Esophagus squamous epithelium (tissue), 5 donors: ENCODE results near the gene SV2C. TPM values are rescaled to one million over a fixed set of nuclear protein-coding genes. Genes with fewer than 3 reads are reported as not detected.

Experiments
- DNase-seq: peaks from one replicate; lab custom pipeline; 2025; lab: John Stamatoyannopoulos, UW
- H3K27ac ChIP-seq, 4 donors: fragments of 200-600 bp; sonication (generic); one replicate each; pipeline ENCODE4 v1.5.1; 2016 to 2019; ENCODE audit warnings: mild to moderate bottlenecking in 1 of 4
- H3K27me3 ChIP-seq, 4 donors: fragments of 200-600 bp; sonication (generic); 1 replicate in 3 of 4; 2 replicates in 1 of 4; pipeline versions ENCODE4 v1.5.1 to v1.6.0; 2017 to 2021; ENCODE audit warnings: antibody characterized with exemption in 1 of 4
- H3K36me3 ChIP-seq, 3 donors: fragments of 200-600 bp; sonication (generic); one replicate each; pipeline ENCODE4 v1.5.1; 2016 to 2019
- H3K4me1 ChIP-seq, 3 donors: fragments of 200-600 bp; sonication (generic); one replicate each; pipeline ENCODE4 v1.5.1; 2017 to 2019
- H3K4me3 ChIP-seq, 4 donors: fragments of 200-600 bp; sonication (generic); 1 replicate in 3 of 4; 2 replicates in 1 of 4; pipeline ENCODE4 v1.5.1; 2016 to 2019; ENCODE audit warnings: mild to moderate bottlenecking in 2 of 4, moderate library complexity in 1 of 4
- H3K9me3 ChIP-seq, 3 donors: fragments of 200-600 bp; sonication (generic); one replicate each; pipeline ENCODE4 v1.5.1; 2016 to 2019
- POLR2A ChIP-seq, 4 donors: fragments of 450-650 bp; IDR thresholded peaks; one replicate each; pipeline ENCODE4 v1.6.1; 2017; ENCODE audit warnings: antibody characterized with exemption in 4 of 4, mild to moderate bottlenecking in 4 of 4, moderate library complexity in 3 of 4
- WGBS, 2 donors: methylation state at CpG; one replicate each; pipeline ENCODE4 v1.1.5; 2018; 5-methylcytosine and 5-hydroxymethylcytosine counted together
- intact Hi-C: fragments of 100-400 bp; cut with DNase I; formaldehyde crosslinking; loops from one replicate; pipeline ENCODE4 v1.15.0; 2022
- total RNA-seq, 4 donors: library from RNA; depleted of rRNA; stranded (reverse); fragments of >200 nt; gene quantifications; one replicate each; pipeline ENCODE4 v1.1.0, GENCODE V29; 2016
- TF ChIP-seq, protein P1 (sequence below), 6 experiments: fragments of 450-650 bp in 4 of 6; fragments of 200-600 bp in 2 of 6; sonication (generic) in 2 of 6; IDR thresholded peaks; one replicate each; pipeline ENCODE4 v1.5.1; 2016 to 2019; ENCODE audit warnings: antibody characterized with exemption in 6 of 6, mild to moderate bottlenecking in 4 of 6, moderate library complexity in 4 of 6
- donor health status: DM: yes; HTN: yes; CAD: no.

SV2C gene
- total RNA-seq, 4 donors from 2014 or later: under 0.01 to 0.26 (median 0.06) TPM

DNA sequence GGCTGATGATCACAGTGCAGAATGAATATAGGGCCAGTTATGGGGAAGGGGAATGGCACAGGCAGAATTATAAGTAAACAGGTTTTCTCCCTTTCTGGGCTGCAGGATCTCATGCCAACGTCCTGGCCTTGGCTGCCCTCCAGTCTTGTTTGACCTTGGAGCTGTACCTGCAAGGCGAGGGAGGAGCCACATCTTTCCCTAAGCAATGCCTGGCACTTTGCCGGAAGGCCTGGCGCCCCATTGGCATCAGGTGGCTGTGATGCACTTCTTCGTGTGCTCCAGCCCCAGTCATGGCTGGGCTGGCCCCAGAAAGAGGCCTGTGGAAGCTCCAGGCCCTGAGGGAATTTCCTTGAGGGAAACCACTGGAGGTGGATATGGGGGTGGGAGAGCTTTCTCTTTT, 303.2 kb downstream of the SV2C start:
- TF ChIP-seq, protein P1, sequence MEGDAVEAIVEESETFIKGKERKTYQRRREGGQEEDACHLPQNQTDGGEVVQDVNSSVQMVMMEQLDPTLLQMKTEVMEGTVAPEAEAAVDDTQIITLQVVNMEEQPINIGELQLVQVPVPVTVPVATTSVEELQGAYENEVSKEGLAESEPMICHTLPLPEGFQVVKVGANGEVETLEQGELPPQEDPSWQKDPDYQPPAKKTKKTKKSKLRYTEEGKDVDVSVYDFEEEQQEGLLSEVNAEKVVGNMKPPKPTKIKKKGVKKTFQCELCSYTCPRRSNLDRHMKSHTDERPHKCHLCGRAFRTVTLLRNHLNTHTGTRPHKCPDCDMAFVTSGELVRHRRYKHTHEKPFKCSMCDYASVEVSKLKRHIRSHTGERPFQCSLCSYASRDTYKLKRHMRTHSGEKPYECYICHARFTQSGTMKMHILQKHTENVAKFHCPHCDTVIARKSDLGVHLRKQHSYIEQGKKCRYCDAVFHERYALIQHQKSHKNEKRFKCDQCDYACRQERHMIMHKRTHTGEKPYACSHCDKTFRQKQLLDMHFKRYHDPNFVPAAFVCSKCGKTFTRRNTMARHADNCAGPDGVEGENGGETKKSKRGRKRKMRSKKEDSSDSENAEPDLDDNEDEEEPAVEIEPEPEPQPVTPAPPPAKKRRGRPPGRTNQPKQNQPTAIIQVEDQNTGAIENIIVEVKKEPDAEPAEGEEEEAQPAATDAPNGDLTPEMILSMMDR (IDR thresholded peaks at IDR 0.05): no peak
- no peak for TF ChIP-seq POLR2A (IDR thresholded peaks at IDR 0.05)
- Histone ChIP-seq H3K36me3 (no peaks in the 10 kb centered on the region), H3K27me3 (no peaks in the 10 kb centered on the region), H3K9me3 (no peaks in the 10 kb centered on the region), H3K4me1 (peaks cover 0 to 48% (median 4%) of the 10 kb centered on the region in 3 donors), H3K27ac (no peak overlapping the region), H3K4me3 (no peak overlapping the region)
- DNase-seq: no peak
- intact Hi-C loops: no loop called here
- WGBS, 2 donors: 43 to 50% methylated on average over 2 to 3 of the region's 5 CpGs

DNA sequence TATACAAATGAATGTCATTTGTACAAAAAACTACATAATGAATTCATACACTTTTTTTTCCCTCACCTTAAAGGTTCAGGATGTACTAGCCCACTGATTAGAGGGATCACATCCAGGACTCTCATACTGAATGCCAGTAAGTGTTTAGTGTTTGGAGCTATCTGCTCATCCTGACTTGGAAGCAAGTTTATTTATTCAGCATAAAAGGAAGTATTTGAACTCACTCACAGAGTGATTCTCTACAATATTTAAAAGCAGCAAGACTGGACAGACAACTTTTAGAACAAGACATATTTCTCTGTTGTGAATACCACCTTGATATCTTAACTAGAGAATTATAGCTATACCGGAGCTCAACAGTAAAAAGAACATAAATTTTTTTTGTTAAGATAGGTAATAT, 305.1 kb downstream of the SV2C start:
- H3K27me3 ChIP-seq: no peaks in the 10 kb centered on the region
- intact Hi-C loops: no loop called here
- no peaks in the 10 kb centered on the region for H3K9me3 ChIP-seq
- no peak for TF ChIP-seq POLR2A (IDR thresholded peaks at IDR 0.05)
- TF ChIP-seq, protein P1 (IDR thresholded peaks at IDR 0.05): no peak
- H3K36me3 ChIP-seq: no peaks in the 10 kb centered on the region
- WGBS, 2 donors: 46 to 49% methylated on average over 1 of the region's 1 CpG
- peaks cover 0 to 48% (median 4%) of the 10 kb centered on the region in 3 donors for H3K4me1 ChIP-seq
- DNase-seq: no peak
- H3K4me3 ChIP-seq: no peak overlapping the region
- H3K27ac ChIP-seq: no peak overlapping the region

DNA sequence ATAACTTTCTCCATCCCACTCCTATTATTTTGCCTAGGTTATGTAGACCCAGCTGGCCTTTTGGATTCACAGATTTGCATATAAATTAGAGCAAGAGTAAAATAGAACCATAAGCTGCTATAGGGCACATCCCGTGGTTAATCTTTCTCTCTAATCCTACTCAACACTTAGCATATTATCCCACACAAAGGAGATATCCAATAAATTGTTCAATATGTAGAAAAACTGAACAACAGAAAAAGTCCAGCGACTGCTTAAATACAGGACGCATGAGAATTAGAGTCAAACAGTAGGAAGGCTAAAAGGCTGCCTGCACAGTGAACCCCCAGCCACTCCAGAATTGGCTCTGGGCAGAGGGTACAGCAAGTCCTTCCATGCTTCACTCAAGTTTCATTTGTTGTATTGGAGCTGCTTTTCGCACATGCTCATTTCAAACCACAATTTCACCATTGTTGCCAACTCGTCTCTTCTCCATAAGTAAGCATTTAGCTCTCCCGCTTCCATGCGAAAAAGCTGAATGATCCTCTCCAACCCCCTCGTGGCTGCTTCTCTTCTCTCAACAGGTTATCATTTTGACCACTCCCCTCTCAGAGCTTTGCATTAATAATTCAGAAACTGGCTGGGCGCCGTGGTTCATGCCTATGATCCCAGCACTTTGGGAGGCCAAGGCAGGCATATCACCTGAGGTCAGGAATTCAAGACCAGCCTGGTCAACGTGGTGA, 305.8 kb downstream of the SV2C start:
- H3K9me3 ChIP-seq: no peaks in the 10 kb centered on the region
- 80 to 88% methylated on average over 9 to 11 of the region's 11 CpGs for WGBS, 2 donors
- intact Hi-C loops: no loop called here
- H3K27me3 ChIP-seq: no peaks in the 10 kb centered on the region
- no peak for DNase-seq
- H3K4me1 ChIP-seq: peaks cover 0 to 46% (median 4%) of the 10 kb centered on the region in 3 donors
- TF ChIP-seq, protein P1 (IDR thresholded peaks at IDR 0.05): no peak
- TF ChIP-seq POLR2A (IDR thresholded peaks at IDR 0.05): no peak
- no peak overlapping the region for H3K27ac ChIP-seq
- no peak overlapping the region for H3K4me3 ChIP-seq
- no peaks in the 10 kb centered on the region for H3K36me3 ChIP-seq

DNA sequence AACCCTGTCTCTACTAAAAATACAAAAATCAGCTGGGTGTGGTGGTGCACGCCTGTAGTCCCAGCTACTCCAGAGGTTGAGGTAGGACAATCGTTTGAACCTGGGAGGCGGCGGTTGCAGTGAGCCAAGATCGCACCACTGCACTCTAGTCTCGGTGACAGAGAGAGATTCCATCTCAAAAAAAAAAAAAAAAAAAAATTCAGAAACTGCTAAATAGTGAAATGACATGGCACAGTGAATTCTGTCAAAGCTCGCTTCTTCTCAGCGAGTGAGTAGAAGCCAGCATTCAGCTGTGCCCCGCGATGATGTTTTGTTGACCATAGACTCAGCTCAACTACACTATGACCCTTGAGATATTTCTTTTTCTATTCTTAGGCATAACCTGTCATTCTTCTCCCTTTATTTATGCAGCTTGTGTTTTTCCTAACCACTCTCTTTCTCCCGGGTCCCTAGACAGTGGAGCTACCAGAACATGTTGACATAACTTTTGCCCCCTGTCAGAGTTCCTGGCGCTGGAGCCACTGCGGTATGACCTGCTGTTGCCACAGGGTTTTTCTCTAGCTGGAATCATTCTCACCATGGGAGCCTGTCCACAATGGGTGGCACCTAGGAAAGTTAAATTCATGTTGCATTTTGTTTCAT, 306.5 kb downstream of the SV2C start:
- 80 to 87% methylated on average over 13 of the region's 13 CpGs for WGBS, 2 donors
- H3K9me3 ChIP-seq: no peaks in the 10 kb centered on the region
- no peak for TF ChIP-seq POLR2A (IDR thresholded peaks at IDR 0.05)
- TF ChIP-seq, protein P1 (IDR thresholded peaks at IDR 0.05): no peak
- no peak overlapping the region for H3K4me3 ChIP-seq
- intact Hi-C loops: no loop called here
- no peaks in the 10 kb centered on the region for H3K27me3 ChIP-seq
- DNase-seq: no peak
- no peak overlapping the region for H3K27ac ChIP-seq
- H3K4me1 ChIP-seq: peaks cover 0 to 42% (median 4%) of the 10 kb centered on the region in 3 donors
- no peaks in the 10 kb centered on the region for H3K36me3 ChIP-seq

DNA sequence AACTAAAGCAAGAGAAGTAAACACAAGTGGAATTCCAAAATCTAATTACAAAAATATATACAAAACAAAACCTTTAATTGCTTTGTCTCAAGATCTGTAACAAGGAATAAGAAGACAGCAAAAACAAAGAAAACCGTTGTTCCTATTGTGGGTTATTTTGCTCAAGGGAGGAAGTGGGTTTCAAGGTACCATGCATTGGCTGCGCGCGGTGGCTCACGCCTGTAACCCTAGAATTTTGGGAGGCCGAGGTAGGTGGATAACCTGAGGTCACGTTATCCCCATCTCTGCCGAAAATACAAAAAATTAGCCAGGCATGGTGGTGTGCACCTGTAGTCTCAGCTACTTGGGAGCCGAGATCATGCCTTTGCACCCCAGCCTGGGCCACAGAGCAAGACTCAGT, 307.8 kb downstream of the SV2C start:
- Histone ChIP-seq H3K4me1 (peaks cover 0 to 34% (median 4%) of the 10 kb centered on the region in 3 donors), H3K27me3 (no peaks in the 10 kb centered on the region), H3K9me3 (no peaks in the 10 kb centered on the region), H3K27ac (no peak overlapping the region), H3K36me3 (no peaks in the 10 kb centered on the region), H3K4me3 (no peak overlapping the region)
- intact Hi-C loops: no loop called here
- TF ChIP-seq POLR2A (IDR thresholded peaks at IDR 0.05): no peak
- TF ChIP-seq, protein P1 (IDR thresholded peaks at IDR 0.05): no peak
- no peak for DNase-seq
- WGBS, 2 donors: 72 to 78% methylated on average over 4 to 9 of the region's 9 CpGs
